ENCODE measurements around the gene ZFYVE1.
"Not testable (repeated sequence)": the region's sequence is repeated elsewhere in the genome, so short reads cannot be mapped to it uniquely, and the experiment has no call there.

Gene ZFYVE1, protein sequence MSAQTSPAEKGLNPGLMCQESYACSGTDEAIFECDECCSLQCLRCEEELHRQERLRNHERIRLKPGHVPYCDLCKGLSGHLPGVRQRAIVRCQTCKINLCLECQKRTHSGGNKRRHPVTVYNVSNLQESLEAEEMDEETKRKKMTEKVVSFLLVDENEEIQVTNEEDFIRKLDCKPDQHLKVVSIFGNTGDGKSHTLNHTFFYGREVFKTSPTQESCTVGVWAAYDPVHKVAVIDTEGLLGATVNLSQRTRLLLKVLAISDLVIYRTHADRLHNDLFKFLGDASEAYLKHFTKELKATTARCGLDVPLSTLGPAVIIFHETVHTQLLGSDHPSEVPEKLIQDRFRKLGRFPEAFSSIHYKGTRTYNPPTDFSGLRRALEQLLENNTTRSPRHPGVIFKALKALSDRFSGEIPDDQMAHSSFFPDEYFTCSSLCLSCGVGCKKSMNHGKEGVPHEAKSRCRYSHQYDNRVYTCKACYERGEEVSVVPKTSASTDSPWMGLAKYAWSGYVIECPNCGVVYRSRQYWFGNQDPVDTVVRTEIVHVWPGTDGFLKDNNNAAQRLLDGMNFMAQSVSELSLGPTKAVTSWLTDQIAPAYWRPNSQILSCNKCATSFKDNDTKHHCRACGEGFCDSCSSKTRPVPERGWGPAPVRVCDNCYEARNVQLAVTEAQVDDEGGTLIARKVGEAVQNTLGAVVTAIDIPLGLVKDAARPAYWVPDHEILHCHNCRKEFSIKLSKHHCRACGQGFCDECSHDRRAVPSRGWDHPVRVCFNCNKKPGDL

DNA sequence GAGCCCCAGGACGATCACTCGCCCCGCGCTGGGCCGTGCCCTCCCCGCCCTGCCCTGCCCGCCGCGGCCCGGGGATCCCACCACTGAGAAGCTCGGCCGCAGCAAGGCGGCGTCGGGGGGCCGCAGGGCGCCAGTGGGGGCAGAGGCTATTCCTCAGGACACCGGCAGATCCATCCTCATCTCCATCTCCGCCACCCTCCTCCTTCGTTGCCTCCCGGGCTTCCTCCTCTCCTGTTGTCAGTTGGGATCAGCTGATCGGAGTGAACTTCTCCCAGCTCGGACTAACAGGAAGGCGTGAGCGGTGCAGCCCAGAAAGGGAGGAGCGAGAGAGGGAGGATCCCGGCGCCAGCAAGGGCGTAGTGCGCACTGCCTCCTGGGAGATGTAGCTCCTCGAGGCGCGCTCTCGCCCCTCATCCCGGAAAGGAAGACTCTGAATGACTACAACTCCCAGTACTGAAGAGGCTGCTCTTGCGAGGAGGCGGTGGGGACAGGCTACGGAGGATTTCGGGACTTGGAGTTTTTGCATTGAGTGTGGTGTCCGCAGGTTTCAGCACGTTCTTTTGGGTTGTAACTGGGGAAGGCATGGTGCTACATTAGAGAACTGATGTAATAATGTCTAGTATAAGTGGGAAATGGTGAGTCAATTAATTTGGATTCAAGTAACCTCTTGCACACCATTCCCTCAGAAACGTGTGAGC is at the start of gene ZFYVE1:
Gene ZFYVE1, minus strand, starts transcription at position 262 of the 698 bp plus-strand sequence. CDS start 2,598 bp downstream, outside the sequence.
- peak; percentile 93 to 95 for DNase-seq

DNA sequence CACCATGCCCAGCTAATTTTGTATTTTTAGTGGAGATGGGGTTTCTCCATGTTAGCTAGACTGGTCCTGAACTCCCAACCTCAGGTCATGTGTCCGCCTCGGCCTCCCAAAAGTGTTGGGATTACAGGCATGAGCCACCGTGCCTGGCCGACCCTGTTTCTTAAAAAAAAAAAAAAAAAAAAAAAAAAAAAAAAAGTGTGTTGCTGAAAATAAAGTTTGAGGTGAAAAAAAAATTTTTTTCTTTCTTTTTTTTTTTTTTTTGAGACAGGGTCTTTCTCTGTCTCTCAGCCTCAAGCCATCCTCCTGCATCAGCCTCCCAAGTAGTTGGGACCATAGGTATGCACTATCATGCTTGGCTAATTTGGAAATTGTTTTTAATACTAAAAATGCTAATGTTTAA is 42.7 kb upstream of the ZFYVE1 start:
- DNase-seq, result no peak

DNA sequence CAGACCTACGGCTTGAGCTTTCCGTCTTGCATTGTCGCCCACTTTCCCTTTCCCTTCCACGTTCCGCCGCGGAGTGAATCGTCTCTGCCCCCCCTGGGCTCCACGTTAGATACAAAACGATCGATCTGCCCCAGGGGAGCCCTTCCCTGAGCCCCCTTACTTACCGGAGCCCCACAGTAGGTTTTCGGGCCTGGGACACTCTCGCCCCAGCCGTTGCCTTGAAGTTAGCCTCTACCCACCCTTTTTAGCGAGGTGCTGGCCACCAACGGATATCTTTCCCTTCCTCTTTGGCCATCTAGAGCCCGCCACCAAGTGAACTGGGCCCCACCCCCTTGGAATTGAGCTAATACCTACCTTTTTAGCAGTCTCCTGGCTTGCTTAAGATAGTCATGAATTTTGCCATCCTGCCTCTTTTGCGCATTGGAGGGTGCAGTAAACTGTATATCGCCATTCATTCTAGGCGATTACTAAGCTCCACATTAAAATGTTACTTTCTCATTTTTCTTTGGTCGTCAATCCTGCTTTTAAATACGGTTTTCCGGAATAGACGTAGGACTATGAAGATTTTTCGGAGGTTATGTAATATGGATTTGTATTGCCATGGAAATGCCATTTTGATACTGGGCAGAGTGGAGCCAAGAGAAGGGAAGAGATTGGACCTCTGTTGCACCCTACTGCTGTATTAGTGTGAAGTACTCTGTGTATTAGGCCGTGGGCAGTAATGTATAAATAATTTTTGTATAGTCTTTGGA is 32.2 kb upstream of the ZFYVE1 start:
- DNase-seq, result no peak

DNA sequence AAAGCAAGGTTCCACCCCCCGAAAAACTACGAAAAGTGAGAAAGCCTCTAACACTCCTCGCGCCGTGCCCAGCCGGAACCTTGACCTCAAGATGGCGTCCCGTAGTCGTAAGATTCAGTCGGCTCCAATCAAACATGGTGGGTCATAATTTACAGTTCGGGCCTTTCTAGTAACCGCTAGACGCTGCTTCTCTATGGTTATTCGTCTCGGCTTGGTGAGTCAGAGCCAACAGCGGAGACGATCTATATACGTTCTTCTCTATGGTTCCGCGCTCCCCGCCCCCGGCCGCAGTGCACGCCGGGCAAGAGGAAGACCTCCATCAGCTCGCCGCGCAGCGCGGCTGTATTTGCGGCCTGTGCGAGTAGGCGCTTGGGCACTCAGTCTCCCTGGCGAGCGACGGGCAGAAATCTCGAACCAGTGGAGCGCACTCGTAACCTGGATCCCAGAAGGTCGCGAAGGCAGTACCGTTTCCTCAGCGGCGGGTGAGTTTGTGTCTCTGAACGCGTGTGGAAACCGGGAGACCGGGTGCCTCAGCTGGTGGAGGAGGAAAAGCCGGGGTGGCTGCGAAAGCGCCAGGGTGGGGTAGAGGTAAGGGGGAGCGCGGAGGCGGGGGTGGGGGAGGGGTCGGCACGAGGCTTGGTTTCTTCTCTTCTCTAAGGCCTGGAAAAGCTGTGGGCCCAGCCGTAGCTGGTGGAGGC is 31.5 kb upstream of the ZFYVE1 start, which contains the start of gene RBM25:
Gene RBM25, plus strand, starts transcription at position 311 of the 698 bp plus-strand sequence. CDS start 13,108 bp downstream, outside the sequence.
- peak; percentile 96 to 98 for DNase-seq

DNA sequence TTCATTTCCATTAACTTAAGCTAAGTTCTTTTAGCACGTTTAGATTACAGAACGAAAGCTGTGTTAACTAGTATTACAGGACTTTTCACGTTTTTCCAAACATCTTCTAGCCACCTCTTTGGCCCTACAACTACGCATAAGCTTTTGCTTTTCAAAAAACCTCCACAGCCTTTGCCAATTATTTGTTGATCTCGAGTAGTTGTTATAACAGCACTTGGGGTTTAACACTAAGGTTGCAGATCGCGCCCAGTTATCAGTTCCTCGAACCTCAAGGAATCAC is 31.0 kb upstream of the ZFYVE1 start:
- no peak for DNase-seq

DNA sequence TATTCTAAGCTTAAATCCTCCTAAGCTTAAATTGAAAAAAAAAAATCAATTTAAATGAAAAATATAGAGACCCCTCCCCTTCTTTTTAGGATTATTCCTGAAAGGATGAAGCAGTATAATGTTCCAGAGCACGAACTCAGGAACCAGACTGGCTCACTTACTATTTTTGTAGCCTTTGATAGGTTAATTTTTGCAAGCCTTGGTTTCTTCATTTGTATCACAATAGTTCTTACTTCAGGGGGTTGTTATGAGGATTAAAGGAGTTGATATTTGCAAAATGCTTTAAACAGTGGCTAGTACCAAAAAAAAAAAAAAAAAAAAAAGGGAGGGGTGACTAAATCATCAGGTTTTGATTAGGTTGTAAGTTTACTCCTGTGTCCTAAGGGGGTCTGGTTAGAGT is 28.3 kb upstream of the ZFYVE1 start:
- DNase-seq, result no peak

DNA sequence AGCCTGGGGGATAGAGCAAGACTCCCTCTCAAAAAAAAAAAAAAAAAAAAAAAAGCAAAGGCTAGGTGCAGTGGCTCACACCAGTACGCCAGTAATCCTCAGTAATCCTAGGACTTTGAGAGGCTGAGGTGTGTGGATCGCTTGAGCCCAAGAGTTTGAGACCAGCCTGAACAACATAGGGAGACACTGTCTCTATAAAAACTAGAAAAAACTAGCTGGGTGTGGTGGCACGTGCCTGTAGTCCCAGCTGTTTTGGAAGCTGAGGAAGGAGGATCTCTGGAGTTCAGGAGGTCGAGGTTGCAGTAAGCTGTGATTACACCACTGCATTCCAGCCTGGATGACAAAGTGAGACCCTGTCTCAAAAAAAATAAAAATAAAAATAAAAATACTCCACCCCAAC is 22.5 kb upstream of the ZFYVE1 start:
- DNase-seq, result no peak

DNA sequence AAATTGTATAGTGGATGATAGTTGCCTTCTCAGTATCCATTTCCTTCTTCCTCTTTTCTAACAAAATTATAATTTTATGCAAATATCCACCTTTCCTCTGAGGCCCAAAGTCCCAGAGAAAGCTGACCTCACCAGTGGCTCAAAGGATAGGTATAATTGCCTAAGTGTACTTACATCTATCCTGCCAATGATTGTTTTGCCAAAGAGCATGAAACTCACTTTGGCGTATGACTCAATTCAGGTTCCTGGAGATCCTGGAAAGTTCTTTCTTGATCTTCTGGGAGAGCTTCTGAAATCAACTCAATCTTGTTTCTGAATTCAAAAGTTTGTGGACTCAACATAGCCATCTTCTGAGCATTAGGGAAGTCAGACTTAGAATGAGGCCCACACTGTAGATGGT is 20.9 kb upstream of the ZFYVE1 start:
- no peak for DNase-seq

DNA sequence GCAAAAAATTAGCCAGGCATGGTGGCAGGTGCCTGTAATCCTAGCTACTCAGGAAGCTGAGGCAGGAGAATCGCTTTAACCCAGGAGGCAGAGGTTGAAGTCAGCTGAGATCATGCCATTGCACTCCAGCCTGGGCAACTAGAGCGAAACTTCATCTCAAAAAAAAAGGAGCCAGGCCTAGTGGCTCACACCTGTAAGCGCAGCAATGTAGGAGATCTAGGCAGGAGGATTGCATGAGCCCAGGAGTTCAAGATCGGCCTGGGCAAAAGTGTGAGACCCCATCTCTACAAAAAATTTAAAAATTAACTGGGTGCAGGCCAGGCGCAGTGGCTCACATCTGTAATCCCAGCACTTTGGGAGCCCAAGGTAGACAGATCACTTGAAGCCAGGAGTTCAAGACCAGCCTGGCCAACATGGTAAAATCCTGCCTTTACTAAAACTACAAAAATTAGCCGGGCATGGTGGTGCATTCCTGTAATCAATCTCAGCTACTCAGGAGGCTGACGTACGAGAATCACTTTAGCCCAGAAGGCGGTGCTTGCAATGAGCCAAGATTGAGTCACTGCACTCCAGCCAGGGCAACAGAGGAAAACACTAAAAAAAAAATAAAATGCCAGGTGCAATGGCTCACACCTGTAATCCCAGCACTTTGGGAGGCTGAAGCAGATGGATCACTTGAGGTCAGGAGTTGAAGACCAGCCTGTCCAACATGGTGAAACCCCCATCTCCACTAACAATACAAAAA is 10.0 kb upstream of the ZFYVE1 start:
- DNase-seq, result not testable (repeated sequence)

DNA sequence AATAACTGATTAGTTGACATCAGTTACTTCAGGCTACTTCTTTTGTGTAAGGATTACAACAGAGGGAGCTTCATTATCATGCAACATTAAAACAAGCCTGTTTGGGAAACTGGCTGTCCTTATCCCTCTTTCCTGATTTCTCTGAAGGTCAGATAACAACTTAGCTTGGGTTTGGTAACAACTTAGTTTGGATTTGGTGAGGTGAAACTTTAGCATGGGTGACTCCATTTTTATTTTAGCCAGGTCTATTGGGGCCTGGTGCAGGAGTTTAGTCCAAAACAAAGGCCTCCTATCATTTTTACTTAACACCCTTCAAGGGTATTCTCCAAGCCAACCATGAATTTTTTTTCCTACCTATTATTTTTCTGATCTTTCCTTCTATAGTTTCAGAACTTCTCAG is 1.1 kb upstream of the ZFYVE1 start:
- DNase-seq, result no peak

DNA sequence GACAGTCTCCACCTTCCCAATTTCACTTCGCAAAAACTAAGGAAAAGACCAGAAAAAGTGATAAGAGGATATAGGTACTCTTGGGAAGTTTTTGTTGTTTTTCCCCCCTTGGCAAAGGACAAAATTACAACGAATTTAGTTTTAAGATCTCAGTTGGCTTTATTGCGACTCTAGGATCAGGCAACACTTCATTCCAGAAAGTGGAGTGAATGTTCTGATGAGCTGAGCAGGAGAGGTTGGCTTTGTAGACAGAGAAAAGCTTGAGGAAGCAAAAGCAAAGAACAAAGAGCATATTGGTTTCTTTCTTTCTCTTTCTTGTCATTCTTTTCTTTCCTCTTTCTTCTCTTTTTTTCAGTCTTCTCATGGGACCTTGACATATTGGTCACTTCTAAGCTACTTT is 640 bp upstream of the ZFYVE1 start:
- DNase-seq, result no peak

DNA sequence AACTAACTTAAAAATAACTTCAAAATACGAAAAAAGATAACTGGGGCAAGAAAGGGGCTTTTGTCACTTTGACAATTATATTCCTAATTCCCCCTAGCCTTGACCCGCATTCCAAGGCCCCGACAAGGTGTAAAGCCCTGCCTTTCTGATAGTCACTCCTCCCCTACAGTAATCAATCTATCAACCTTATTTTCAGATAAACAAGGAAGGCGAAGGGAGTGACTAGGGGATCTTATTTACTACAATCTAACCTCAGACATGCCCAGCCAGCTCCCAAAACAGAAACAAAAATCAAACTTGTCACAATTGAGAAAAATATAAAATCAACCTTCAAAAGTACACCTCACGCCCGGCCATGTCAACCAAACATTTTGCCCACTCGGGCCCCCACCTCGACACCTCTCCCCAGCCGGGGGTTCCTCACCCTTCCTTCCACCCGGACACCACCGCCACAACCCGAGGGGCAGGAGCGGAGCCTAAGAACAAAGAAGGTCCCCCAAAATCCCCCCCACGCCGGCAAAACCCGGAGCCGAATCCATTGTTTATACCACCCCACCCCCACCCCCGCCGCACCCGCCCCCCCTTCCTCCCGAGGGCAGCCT is 562 bp downstream of the ZFYVE1 start:
- DNase-seq, result no peak

DNA sequence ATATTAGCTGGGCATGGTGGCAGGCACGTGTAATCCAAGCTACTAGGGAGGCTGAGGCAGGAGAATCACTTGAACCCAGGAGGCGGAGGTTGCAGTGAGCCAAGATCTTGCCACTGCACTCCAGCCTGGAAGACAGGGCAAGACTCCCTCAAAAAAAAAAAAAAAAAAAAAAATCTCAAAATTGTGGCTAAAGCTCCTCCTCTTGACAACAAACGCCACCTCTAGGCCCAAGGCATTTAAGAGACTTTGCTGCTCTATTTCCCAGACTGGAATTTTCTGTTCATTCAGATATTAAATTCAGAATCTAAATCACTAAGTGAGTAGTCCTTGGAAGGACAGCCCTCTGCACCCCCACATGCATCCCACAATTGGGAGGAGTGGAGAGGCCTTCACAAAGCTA is 1.4 kb downstream of the ZFYVE1 start:
- DNase-seq, result no peak

DNA sequence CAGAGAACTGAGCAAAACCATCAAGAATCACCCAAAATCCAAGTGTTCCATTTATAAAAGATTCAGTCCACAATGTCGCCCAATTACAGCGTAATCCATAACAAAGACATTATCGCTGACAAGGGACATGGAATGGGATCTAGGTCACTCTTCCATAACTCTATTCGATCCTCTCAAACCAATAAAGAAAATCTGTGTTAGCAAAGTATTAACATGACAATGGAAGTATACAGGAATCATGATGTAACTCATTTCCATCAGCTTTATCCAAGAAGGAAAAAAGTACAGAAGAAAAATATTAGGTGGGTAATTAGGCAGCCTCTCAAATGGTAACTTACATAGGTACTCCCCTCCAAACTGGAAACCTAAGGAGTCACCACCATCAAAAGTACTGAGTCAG is 4.9 kb downstream of the ZFYVE1 start:
- DNase-seq, result no peak

DNA sequence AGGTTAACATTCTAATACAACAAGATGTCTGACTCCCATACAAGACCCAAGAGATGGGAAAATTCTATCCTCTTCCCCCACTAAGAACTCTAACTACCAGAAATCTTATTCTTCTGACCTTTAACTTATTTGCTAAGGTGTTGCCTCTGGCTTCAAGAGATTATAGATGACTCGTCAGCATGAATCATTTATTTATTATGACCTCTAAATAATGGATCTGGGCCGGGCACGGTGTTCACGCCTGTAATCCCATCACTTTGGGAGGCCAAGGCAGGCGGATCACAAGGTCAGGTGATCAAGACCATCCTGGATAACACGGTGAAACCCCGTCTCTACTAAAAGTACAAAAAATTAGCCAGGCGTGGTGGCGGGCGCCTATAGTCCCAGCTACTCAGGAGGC is 10.9 kb downstream of the ZFYVE1 start:
- not testable (repeated sequence) for DNase-seq

DNA sequence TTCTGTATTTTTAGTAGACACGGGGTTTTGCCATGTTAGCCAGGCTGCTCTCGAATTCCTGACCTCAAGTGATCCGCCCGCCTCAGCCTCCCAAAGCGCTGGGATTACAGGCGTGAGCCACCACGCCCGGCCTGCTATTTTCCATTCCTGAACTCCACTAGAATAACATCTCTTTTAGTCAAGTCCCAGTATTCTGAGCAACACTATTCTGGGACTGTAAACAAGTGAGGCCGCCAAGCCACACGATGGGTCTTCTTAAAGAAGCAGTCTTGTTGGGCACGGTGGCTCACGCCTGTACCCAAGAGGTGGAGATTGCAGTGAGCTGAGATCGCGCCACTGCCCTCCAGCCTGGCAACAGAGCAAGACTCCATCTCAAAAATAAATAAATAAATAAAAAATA is 11.4 kb downstream of the ZFYVE1 start:
- DNase-seq, result not testable (repeated sequence)

DNA sequence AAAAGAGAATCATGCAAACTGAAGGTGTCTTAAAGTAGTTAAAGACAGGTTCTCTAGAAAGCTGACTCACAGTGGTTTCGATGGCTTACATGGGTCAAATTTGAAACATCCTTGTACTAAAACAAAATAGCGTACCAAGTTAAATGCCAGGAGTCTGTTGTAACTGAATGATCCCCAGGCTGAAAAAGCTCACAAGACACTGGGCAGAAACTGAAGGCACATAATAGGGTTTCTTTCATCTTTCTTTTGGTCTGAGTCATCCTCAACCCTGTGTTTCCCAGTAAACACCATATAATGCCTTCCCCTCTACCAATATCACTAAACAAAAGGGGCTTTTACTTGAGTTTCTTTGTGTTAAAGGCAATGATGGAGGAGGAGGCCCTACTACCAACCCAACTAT is 12.8 kb downstream of the ZFYVE1 start:
- DNase-seq, result no peak

DNA sequence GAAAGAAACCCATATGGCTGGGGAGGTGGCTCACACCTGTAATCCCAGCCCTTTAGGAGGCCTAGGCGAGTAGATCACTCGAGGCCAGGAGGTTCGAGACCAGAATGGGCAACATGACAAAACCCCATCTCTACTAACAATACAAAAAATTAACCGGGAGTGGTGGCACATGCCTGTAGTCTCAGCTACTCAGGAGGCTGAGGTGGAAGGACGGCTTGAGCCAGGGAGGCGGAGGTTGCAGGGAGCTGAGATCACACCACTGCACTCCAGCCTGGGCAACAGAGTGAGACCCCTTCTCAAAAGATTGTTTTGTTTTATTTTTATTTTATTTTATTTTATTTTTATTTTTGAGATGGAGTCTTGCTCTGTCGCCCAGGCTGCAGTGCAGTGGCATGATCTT is 15.7 kb downstream of the ZFYVE1 start:
- DNase-seq, result not testable (repeated sequence)

DNA sequence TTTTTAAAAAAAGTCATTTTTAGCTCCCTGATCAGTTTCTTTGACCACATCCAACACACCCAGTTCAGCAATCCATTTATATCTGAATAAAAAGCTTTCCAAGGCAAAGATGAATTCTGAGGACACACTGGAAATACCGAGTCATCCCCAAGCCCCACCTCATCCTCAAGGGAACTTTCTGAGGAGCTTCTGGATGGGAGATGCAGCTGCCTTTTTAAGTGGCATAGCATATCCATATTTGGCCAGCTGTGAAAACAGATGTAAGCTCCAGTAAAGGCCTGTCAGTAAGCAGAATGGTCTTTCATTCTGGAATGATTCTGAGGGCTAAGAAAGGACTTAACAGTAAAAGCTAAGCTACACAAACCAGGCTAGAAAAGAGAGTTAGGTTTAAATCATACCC is 18.4 kb downstream of the ZFYVE1 start:
- no peak for DNase-seq

DNA sequence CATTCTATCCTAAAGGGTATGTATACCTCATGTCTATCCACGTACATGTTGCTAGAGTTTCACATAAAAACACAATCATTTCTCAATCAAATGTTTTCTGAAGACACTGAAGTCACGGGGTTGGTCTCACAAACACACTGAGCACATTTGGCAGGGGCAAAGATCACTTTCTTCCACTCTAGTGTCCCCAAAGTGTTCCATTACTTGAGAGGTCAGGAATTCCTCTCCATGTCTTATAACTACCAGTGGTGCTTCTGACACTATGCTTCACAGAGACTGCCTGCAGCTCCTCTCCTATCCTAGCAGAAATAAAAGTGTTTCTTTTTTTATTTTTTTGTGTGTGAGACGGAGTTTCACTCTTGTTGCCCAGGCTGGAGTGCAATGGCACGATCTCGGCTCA is 19.1 kb downstream of the ZFYVE1 start:
- DNase-seq, result no peak

DNA sequence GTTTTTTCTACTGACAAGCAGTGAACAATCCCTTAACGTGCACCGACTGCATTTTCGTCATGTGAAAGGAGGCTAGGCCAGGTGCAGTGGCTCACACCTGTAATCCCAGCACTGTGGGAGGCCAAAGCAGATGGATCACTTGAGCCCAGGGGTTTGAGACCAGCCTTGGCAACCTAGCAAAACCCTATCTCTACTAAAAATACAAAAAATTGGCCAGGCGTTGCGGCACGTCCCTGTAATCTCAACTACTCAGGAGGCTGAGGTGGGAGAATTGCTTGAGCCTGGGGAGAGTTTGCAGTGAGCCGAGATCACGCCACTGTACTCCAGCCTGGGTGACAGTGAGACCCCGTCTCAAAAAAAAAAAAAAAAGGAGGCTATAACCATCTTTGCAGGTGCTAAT is 22.3 kb downstream of the ZFYVE1 start:
- not testable (repeated sequence) for DNase-seq

Measured in NCI-H1930 (cell line).